ENCODE data around the gene CDC42BPB.

Gene CDC42BPB

DNA sequence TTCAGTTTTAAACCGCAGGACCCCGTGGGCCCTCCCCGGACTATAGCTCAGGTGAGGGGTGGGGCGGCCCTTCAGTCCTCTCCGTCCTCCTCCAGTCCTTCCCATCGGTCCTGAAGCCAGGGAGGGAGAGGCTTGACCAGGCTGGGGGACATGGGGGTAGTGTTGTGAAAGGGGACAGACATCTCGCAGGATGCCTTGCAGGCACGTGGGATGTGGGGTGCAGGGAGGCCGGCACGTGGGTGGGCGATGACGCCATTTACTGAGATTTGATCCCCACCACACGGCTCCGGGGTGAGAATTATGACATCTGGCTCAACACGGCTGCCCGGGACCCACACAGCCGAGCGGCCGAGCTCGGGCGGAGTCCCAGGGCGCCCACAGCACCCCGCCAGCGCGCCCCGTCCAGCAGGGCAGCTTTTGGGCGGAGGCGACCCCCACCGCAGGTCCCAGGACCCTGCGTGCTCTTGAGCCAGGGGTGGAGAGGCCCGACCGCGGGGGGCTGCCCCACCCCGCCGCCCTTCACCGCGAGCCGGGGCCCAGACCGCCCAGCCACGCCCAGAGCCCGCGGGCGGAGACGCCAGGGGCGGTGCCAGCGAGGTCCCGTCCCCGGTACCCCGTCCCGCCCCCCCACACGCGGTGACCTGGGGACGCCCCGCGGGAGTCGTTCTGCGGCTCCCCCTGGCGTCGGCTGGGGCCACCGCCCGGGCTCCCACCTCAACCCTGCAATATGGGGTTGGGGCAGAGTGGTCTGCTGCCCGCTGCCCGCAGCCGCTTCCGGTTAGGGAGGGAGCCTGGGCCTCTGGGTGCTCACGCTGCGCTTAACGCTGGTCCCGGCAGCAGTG lies 33.9 kb upstream of the CDC42BPB start:
- TF ChIP-seq, protein P1, sequence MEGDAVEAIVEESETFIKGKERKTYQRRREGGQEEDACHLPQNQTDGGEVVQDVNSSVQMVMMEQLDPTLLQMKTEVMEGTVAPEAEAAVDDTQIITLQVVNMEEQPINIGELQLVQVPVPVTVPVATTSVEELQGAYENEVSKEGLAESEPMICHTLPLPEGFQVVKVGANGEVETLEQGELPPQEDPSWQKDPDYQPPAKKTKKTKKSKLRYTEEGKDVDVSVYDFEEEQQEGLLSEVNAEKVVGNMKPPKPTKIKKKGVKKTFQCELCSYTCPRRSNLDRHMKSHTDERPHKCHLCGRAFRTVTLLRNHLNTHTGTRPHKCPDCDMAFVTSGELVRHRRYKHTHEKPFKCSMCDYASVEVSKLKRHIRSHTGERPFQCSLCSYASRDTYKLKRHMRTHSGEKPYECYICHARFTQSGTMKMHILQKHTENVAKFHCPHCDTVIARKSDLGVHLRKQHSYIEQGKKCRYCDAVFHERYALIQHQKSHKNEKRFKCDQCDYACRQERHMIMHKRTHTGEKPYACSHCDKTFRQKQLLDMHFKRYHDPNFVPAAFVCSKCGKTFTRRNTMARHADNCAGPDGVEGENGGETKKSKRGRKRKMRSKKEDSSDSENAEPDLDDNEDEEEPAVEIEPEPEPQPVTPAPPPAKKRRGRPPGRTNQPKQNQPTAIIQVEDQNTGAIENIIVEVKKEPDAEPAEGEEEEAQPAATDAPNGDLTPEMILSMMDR (IDR thresholded peaks at IDR 0.05; ENCODE audit: low read depth, low read length) = peak; percentile 19; the same call in 1 of the 2 replicates
- H3K4me3 ChIP-seq (ENCODE audit: low read depth, low read length) = peak overlapping the region; percentile 50

DNA sequence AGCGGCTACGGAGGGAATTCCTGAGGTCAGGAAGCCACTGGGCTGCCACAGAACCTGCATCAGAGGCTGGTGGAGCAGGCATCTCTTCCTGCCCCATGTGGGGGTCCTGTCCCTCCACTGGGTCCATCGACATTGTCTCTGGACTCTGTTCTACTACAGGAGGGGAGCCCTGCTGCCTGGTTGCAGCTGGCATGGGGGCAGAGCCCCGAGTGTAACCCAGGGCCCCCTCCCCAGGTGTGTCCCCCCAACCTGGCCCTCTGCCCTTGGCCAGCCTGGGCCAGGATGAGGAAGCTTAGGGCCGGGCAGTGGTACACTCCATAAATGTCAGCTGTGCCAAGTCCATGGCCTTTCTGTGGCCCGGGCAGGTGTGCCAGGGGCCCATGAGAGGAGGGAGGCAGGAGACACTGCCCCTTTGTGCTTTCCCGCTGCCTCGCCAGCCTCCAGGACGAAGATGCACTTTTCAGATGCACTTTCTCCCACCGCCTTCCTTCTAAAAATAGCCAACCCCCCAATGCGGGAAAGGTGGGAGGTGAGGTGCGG lies 33.2 kb upstream of the CDC42BPB start:
- TF ChIP-seq, protein P1 (IDR thresholded peaks at IDR 0.05; ENCODE audit: low read depth, low read length) = no peak
- no peak overlapping the region for H3K4me3 ChIP-seq (ENCODE audit: low read depth, low read length)

DNA sequence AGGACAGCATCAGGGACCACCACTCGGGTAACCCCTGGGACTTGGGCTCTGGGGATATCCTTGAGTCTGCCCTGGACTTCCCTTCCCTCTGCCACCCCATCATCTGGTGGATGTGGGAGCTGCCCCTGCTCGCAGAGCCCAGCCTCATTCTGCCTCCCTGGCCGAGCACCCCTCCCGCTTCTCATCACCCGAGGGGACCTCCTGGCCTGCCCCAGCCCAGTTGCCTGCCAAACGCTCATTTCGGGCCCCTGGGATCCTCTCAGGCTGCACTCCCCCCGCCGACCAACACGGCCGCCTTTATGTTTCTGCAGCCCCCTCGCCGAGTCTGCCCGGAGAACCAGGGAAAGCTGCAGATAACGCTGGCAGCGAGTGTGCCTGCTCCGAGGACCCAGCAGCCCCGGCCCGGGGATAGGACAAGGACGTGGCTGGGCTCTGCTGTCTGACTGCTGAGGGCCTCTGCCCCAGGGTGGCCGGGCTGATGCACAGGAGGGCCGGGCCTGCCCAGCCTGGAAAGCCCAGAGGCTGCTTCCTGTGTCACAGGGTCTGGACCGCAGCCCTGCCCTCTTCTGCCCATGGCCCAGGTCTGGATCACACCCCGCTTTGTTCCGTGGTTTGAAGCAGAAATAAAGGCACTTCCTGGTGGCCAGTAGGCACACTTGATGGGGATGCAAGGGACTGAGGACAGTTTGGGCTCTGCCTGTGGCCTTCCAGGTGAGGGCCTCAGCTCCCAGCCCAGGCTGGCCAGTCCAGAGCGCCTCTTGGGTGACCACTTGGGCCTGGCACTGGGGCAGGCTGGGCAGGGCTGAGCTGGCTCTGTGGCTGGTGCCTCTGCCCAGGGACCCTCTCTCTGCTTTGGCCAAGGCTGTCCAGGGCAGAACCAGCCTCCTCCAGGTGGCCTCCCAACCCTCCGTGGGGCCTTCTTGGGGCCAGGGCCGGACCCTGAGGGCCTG lies 32.3 kb upstream of the CDC42BPB start:
- TF ChIP-seq, protein P1 (IDR thresholded peaks at IDR 0.05; ENCODE audit: low read depth, low read length) = no peak
- H3K4me3 ChIP-seq (ENCODE audit: low read depth, low read length) = no peak overlapping the region

DNA sequence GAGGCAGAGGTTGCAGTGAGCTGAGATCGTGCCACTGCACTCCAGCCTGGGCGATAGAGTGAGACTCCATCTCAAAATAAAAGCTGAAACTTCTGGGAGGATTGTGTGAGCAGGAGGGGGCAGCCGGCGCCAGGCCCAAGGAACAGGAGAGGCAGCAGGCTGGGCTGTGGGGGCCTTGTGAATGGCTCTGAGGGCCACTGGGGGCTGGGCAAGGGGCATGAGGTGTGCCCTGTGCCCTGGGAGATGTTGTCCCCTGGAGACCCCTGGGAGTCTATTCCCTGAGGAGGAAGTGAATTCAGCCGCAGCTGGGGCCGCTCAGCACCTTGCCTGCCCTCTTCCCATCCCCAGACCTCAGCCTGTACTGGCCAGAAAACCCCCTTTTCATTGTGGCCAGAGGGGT lies 31.6 kb upstream of the CDC42BPB start:
- TF ChIP-seq, protein P1 (IDR thresholded peaks at IDR 0.05; ENCODE audit: low read depth, low read length) = no peak
- no peak overlapping the region for H3K4me3 ChIP-seq (ENCODE audit: low read depth, low read length)

DNA sequence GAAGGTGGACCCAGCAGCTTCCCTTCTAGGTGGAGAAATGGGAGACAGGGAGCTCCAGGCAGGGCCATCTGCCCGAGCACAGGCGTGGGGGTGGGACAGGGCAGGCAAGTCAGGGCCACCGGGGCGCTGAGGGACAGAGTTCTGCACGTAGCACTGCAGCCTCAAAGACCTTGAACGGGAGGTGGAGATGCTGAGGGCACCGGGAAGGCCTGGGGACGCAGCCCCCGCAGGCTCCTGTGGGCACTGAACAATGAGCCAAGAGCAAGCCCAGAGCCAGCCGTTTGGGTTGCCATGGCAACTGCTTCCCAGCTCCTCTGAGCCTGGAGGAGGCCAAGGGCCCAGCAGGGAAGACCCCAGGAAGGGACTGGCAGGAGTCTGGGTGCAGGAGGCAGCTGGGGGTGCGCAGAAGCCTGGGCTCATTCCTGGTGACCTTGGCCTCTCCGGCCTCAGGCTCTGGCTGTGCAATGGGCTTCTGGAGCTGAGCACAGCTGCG lies 30.0 kb upstream of the CDC42BPB start:
- TF ChIP-seq, protein P1 (IDR thresholded peaks at IDR 0.05; ENCODE audit: low read depth, low read length) = no peak
- H3K4me3 ChIP-seq (ENCODE audit: low read depth, low read length) = no peak overlapping the region

DNA sequence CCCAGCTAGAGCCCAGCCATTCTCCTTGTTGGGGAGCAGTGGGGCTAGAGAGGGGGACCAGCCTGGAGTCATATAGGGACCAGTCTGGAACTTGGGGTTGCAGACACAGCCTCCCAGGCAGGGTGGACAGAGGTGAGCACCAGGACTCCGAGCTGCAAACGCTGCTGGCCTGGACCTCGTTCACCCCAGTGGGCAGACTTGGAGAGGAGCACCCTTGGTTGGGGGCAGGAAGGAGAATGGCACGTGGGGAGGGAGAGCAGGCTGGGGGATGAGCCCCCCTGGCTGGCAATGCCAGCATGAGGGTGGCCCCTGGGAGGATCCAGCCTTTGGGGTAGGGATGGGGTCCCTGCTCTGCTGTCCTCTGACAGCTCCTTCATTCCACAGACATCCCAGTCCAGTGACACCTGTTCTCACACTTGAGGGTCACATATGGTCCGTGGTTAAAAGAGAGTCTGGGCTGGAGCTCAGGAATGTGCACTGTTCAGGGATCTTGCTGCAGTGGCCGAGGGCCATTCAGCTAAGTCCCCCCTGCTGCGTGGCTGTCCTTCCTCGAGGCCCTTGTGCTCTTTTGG lies 29.5 kb upstream of the CDC42BPB start:
- H3K4me3 ChIP-seq (ENCODE audit: low read depth, low read length) = no peak overlapping the region
- TF ChIP-seq, protein P1 (IDR thresholded peaks at IDR 0.05; ENCODE audit: low read depth, low read length) = no peak

All from WI38 (cell line).